Spleen (tissue), 11 donors: ENCODE measurements around the gene MRPL37. TPM values are rescaled to one million over a fixed set of nuclear protein-coding genes. Genes with fewer than 3 reads are reported as not detected.
A peak's percentile ranks its signal among the peaks of the same experiment; 100 is the strongest.

Source experiments
- DNase-seq: peaks from one replicate; pipeline ENCODE4 v3.0.0-alpha.2; 2020
- H3K27ac ChIP-seq, 8 donors: fragments of 200-600 bp; sonication (generic) in 7 of 8; 1 replicate in 4 of 8; 2 replicates in 4 of 8; pipeline versions ENCODE4 v1.5.0 to v1.8.0; 2016 to 2021; ENCODE audit warnings: inconsistent platforms in 4 of 8, mild to moderate bottlenecking in 4 of 8, moderate library complexity in 1 of 8
- H3K27me3 ChIP-seq, 7 donors: fragments of 200-600 bp; sonication (generic) in 6 of 7; replicated peaks in 1 of 7; 1 replicate in 4 of 7; 2 replicates in 3 of 7; pipeline versions ENCODE4 v1.5.0 to v1.8.0; 2016 to 2021; ENCODE audit warnings: inconsistent platforms in 3 of 7, mild to moderate bottlenecking in 1 of 7
- H3K36me3 ChIP-seq, 6 donors: fragments of 200-600 bp; sonication (generic) in 5 of 6; 1 replicate in 4 of 6; 2 replicates in 2 of 6; pipeline versions ENCODE4 v1.5.0 to v1.8.0; 2016 to 2021; ENCODE audit warnings: inconsistent platforms in 2 of 6
- H3K4me1 ChIP-seq, 6 donors: fragments of 200-600 bp; sonication (generic) in 5 of 6; 1 replicate in 3 of 6; 2 replicates in 3 of 6; pipeline versions ENCODE4 v1.5.0 to v1.8.0; 2016 to 2021; ENCODE audit warnings: inconsistent platforms in 3 of 6
- H3K4me3 ChIP-seq, 8 donors: fragments of 200-600 bp; sonication (generic) in 7 of 8; 1 replicate in 4 of 8; 2 replicates in 4 of 8; pipeline versions ENCODE4 v1.5.0 to v1.8.0; 2016 to 2021; ENCODE audit warnings: inconsistent platforms in 4 of 8, mild to moderate bottlenecking in 4 of 8, moderate library complexity in 2 of 8
- H3K9me3 ChIP-seq, 8 donors: fragments of 200-600 bp; sonication (generic) in 7 of 8; 1 replicate in 4 of 8; 2 replicates in 4 of 8; pipeline versions ENCODE4 v1.5.0 to v1.8.0; 2016 to 2021; ENCODE audit warnings: inconsistent platforms in 4 of 8
- CTCF ChIP-seq, 11 experiments: fragments of 200-600 bp in 7 of 11; fragments of 450-650 bp in 4 of 11; sonication (generic) in 4 of 11; IDR thresholded peaks in 8 of 11; conservative IDR thresholded peaks in 3 of 11; 1 replicate in 7 of 11; 2 replicates in 4 of 11; pipeline versions ENCODE4 v1.4.0 to v1.8.0; 2016 to 2021; ENCODE audit warnings: antibody characterized with exemption in 11 of 11, inconsistent platforms in 4 of 11, mild to moderate bottlenecking in 1 of 11
- POLR2A ChIP-seq, 3 donors: fragments of 450-650 bp; IDR thresholded peaks; one replicate each; pipeline ENCODE4 v1.5.1; 2017; ENCODE audit warnings: antibody characterized with exemption in 3 of 3, mild to moderate bottlenecking in 1 of 3
- POLR2AphosphoS5 ChIP-seq, 3 donors: sonication (generic); formaldehyde crosslinking; IDR thresholded peaks; one replicate each; pipeline ENCODE4 v1.5.1; 2017; ENCODE audit warnings: antibody characterized with exemption in 3 of 3
- WGBS, 5 donors: extraction: QIAGEN DNeasy Blood & Tissue Kit in 3 of 5; methylation state at CpG; one replicate each; pipeline versions ENCODE4 v1.1.5 to v1.1.7; 2013 to 2018; 5-methylcytosine and 5-hydroxymethylcytosine counted together
- intact Hi-C: fragments of 100-400 bp; cut with DNase I; formaldehyde crosslinking; loops from one replicate; pipeline ENCODE4 v1.15.0; 2023; ENCODE audit warnings: low total_unique reads
- polyA plus RNA-seq, 3 donors: library from polyadenylated mRNA; stranded (reverse); fragments of 200-250 nt; gene quantifications; one replicate each; pipeline ENCODE4 v1.2.1, GENCODE V29; 2013
- total RNA-seq, 7 donors: library from RNA; depleted of rRNA in 3 of 7; stranded (reverse); fragments of >200 nt in 3 of 7; fragmentation: NEBNext Ultra II Directional in 4 of 7; extraction: Animal tissue kit (Norgen Biotek cat#: 25700) in 4 of 7; gene quantifications; one replicate each; pipeline versions ENCODE4 v1.1.0 to v1.2.1, GENCODE V29; 2016 to 2021
- donor health status: healthy with polysubstance abuse.
- donor health status: DM: no; HTN: no; CAD: no; lungs with moderate emphysema.
- donor health status: DM: no; HTN: no; CAD: no.
- donor health status: Bipolar disorder and iron deficiency.
- donor health status: healthy.
- donor health status: DM: no; HTN: no; CAD: no.
- donor health status: DM: yes; HTN: yes; CAD: no.

The MRPL37 gene
- total and polyA plus RNA-seq, 10 donors = 20.4 to 55.9 (median 43.3) TPM

- Histone ChIP-seq H3K4me3 (no peak overlapping the region), H3K36me3 (peaks cover 0 to 89% (median 33%) of the 10 kb centered on the region in 6 donors), H3K27me3 (no peaks in the 10 kb centered on the region), H3K9me3 (no peaks in the 10 kb centered on the region), H3K27ac (no peak overlapping the region), H3K4me1 (peaks cover 13 to 44% (median 32%) of the 10 kb centered on the region in 6 donors)
- intact Hi-C loops = no loop called here
- 92 to 96% (median 93%) methylated on average over 3 to 7 of the region's 7 CpGs for WGBS, 5 donors
- DNase-seq = peak; percentile 38
- TF ChIP-seq POLR2AphosphoS5 (IDR thresholded peaks at IDR 0.05) (no peak), POLR2A (IDR thresholded peaks at IDR 0.05) (no peak), CTCF (IDR thresholded peaks at IDR 0.05 in 8 of 11, conservative IDR thresholded peaks at IDR 0.05 in 3 of 11) (no peak)
These were observed 22.0 kb downstream of the MRPL37 start for GRCh38 chr1:54221867-54222484.

- no peak for TF ChIP-seq POLR2AphosphoS5 (IDR thresholded peaks at IDR 0.05)
- TF ChIP-seq POLR2A (IDR thresholded peaks at IDR 0.05) = no peak
- TF ChIP-seq CTCF (IDR thresholded peaks at IDR 0.05 in 8 of 11, conservative IDR thresholded peaks at IDR 0.05 in 3 of 11) = no peak
- DNase-seq = no peak
- peaks cover 0 to 89% (median 26%) of the 10 kb centered on the region in 6 donors for H3K36me3 ChIP-seq
- no peaks in the 10 kb centered on the region for H3K27me3 ChIP-seq
- no peak overlapping the region for H3K4me3 ChIP-seq
- intact Hi-C loops = no loop called here
- H3K27ac ChIP-seq = no peak overlapping the region
- WGBS, 5 donors = 60 to 85% (median 67%) methylated on average over 6 of the region's 6 CpGs
- peaks cover 13 to 40% (median 32%) of the 10 kb centered on the region in 6 donors for H3K4me1 ChIP-seq
- H3K9me3 ChIP-seq = no peaks in the 10 kb centered on the region
These were observed 22.7 kb downstream of the MRPL37 start for GRCh38 chr1:54222711-54223110.

GRCh38 chr1:54223441-54224202 is 23.7 kb downstream of the MRPL37 start:
- intact Hi-C loops = no loop called here
- TF ChIP-seq POLR2AphosphoS5 (IDR thresholded peaks at IDR 0.05) (no peak), CTCF (IDR thresholded peaks at IDR 0.05 in 8 of 11, conservative IDR thresholded peaks at IDR 0.05 in 3 of 11) (no peak), POLR2A (IDR thresholded peaks at IDR 0.05) (no peak)
- peaks cover 12 to 33% (median 28%) of the 10 kb centered on the region in 6 donors for H3K4me1 ChIP-seq
- 90 to 95% (median 94%) methylated on average over 11 to 16 of the region's 16 CpGs for WGBS, 5 donors
- H3K9me3 ChIP-seq = no peaks in the 10 kb centered on the region
- no peaks in the 10 kb centered on the region for H3K27me3 ChIP-seq
- H3K27ac ChIP-seq = no peak overlapping the region
- peaks cover 0 to 89% (median 17%) of the 10 kb centered on the region in 6 donors for H3K36me3 ChIP-seq
- H3K4me3 ChIP-seq = no peak overlapping the region
- peak; percentile 61 for DNase-seq

- intact Hi-C loops = no loop called here
- Histone ChIP-seq H3K27me3 (no peaks in the 10 kb centered on the region), H3K27ac (no peak overlapping the region), H3K4me3 (no peak overlapping the region), H3K4me1 (peaks cover 7 to 32% (median 23%) of the 10 kb centered on the region in 6 donors), H3K36me3 (peaks cover 0 to 88% (median 11%) of the 10 kb centered on the region in 6 donors), H3K9me3 (no peaks in the 10 kb centered on the region)
- WGBS, 5 donors = 82 to 100% (median 95%) methylated on average over 6 of the region's 6 CpGs
- peak; percentile 45 for DNase-seq
- TF ChIP-seq CTCF (IDR thresholded peaks at IDR 0.05 in 8 of 11, conservative IDR thresholded peaks at IDR 0.05 in 3 of 11) (no peak), POLR2A (IDR thresholded peaks at IDR 0.05) (no peak), POLR2AphosphoS5 (IDR thresholded peaks at IDR 0.05) (no peak)
These were observed 24.3 kb downstream of the MRPL37 start for GRCh38 chr1:54224233-54224632.
